GM12891 (cell line): Measurements from ENCODE around the gene FXYD2.

Source experiments
- POLR2A ChIP-seq: IDR thresholded peaks from 2 replicates; pipeline ENCODE4 v1.6.1; 2011; ENCODE audit warnings: low read depth, low read length, control low read depth
- POLR2AphosphoS5 ChIP-seq: IDR thresholded peaks from 2 replicates; pipeline ENCODE4 v1.6.1; 2011; ENCODE audit warnings: low read depth, low read length, control low read depth
- POU2F2 ChIP-seq: IDR thresholded peaks from 2 replicates; pipeline ENCODE4 v1.6.1; 2011; ENCODE audit warnings: low read depth, mild to moderate bottlenecking, control low read depth, low read length, moderate library complexity
- SPI1 ChIP-seq: IDR thresholded peaks from 2 replicates; pipeline ENCODE4 v1.6.1; 2011; ENCODE audit warnings: low read depth, low read length, control low read depth
- TAF1 ChIP-seq: IDR thresholded peaks from 2 replicates; pipeline ENCODE4 v1.6.1; 2011; ENCODE audit warnings: low read depth, low read length, control low read depth

DNA sequence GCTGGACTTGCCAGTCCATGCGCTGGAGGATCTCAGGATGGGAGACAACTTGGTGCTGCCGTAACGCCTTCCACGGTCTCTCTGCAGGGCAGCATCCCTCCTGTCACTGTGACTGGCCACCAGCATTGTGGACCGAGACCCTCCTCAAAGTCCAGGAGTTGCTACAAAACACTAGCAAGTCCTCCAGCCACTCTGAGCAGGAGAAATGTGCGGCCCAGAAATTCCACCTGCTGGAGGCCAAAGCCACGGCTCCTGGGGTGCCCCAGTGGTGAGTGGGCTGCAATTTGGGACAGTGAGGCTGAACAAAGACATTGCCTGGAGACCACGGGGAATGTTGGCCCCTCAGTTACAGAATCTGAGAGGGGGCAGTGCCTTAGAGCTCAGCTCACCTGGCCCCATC lies 20.6 kb downstream of the FXYD2 start:
- no peak for TF ChIP-seq POLR2AphosphoS5
- no peak for TF ChIP-seq POLR2A
- TF ChIP-seq TAF1, result no peak
- no peak for TF ChIP-seq SPI1
- no peak for TF ChIP-seq POU2F2
